IMR-90 (cell line): ENCODE measurements around the gene MSI2. TPM values are rescaled to one million over a fixed set of nuclear protein-coding genes. Genes with fewer than 3 reads are reported as not detected.

ENCODE experiments used
- ATAC-seq: fragments of 200-7000 bp; cut with Tn5 transposase; 2 replicates; pipeline ENCODE4 v1.9.1; 2020; ENCODE audit warnings: low read depth, mild to moderate bottlenecking, moderate library complexity
- BruUV-seq: library from RNA; stranded (reverse); fragments of 400-500 nt; replicated peaks from 2 replicates; lab custom pipeline; 2021; lab: Mats Ljungman, UMichigan
- CTCF ChIA-PET: fragments of 300-600 bp; formaldehyde crosslinking; extraction: SDS; loops from one replicate; lab custom pipeline; 2021; ENCODE audit warnings: antibody characterized with exemption; lab: Yijun Ruan, JAX
- POLR2A ChIA-PET: fragments of 300-600 bp; sonication (Branson Sonifier 250); formaldehyde crosslinking; loops from one replicate; lab custom pipeline; 2022; ENCODE audit warnings: antibody characterized with exemption; ENCODE audit not compliant: unreplicated experiment; lab: Charles Lee
- DNase-seq: peaks from one replicate; pipeline ENCODE4 v3.0.0; 2013
- H2AFZ ChIP-seq: replicated peaks from 2 replicates; pipeline ENCODE3; 2013; ENCODE audit warnings: low read length, mild to moderate bottlenecking; ENCODE audit not compliant: poor library complexity
- H2AK5ac ChIP-seq: 2 replicates; pipeline ENCODE4 v1.6.1; 2013; ENCODE audit warnings: low read depth, low read length, inconsistent platforms
- H2AK9ac ChIP-seq: replicated peaks from 2 replicates; pipeline ENCODE3; 2013; ENCODE audit warnings: mild to moderate bottlenecking, low read depth, low read length, moderate library complexity; ENCODE audit not compliant: poor library complexity
- H2BK120ac ChIP-seq: 2 replicates; pipeline ENCODE4 v1.6.1; 2013; ENCODE audit warnings: low read depth, low read length, inconsistent platforms
- H2BK15ac ChIP-seq: 3 replicates; pipeline ENCODE4 v1.6.1; 2013; ENCODE audit warnings: low read depth, low read length, inconsistent platforms
- H2BK20ac ChIP-seq: 2 replicates; pipeline ENCODE4 v1.6.1; 2013; ENCODE audit warnings: low read depth, mild to moderate bottlenecking, inconsistent platforms, low read length, moderate library complexity
- H2BK5ac ChIP-seq: 2 replicates; pipeline ENCODE4 v1.6.1; 2013; ENCODE audit warnings: mild to moderate bottlenecking, low read depth, low read length, inconsistent platforms; ENCODE audit not compliant: poor library complexity, severe bottlenecking
- H3K14ac ChIP-seq: replicated peaks from 2 replicates; pipeline ENCODE4 v1.6.1; 2013; ENCODE audit warnings: low read depth, low read length, inconsistent platforms
- H3K18ac ChIP-seq: 2 replicates; pipeline ENCODE4 v1.6.1; 2013; ENCODE audit warnings: low read depth, low read length, control low read depth
- H3K23ac ChIP-seq: 2 replicates; pipeline ENCODE4 v1.6.1; 2013; ENCODE audit warnings: low read depth, low read length, inconsistent platforms
- H3K27ac ChIP-seq: 2 replicates; pipeline ENCODE4 v1.5.1; 2013; ENCODE audit warnings: mild to moderate bottlenecking, control low read depth, low read length; ENCODE audit not compliant: insufficient read depth
- H3K27me3 ChIP-seq: 2 replicates; pipeline ENCODE4 v1.6.1; 2013; ENCODE audit warnings: low read length; ENCODE audit not compliant: control insufficient read depth, insufficient read depth
- H3K36me3 ChIP-seq: 2 replicates; pipeline ENCODE4 v1.6.1; 2013; ENCODE audit warnings: low read length, mixed read lengths; ENCODE audit not compliant: control insufficient read depth, insufficient read depth
- H3K4ac ChIP-seq: 2 replicates; pipeline ENCODE4 v1.6.1; 2013; ENCODE audit warnings: low read depth, low read length, inconsistent platforms
- H3K4me1 ChIP-seq: 2 replicates; pipeline ENCODE4 v1.6.1; 2013; ENCODE audit warnings: low read length, mixed read lengths; ENCODE audit not compliant: control insufficient read depth, insufficient read depth
- H3K4me2 ChIP-seq: 2 replicates; pipeline ENCODE4 v1.6.1; 2013; ENCODE audit warnings: low read depth, mild to moderate bottlenecking, control low read depth, low read length, moderate library complexity
- H3K4me3 ChIP-seq: 2 replicates; pipeline ENCODE4 v1.5.1; 2013; ENCODE audit warnings: low read depth, mild to moderate bottlenecking, control low read depth, low read length, moderate library complexity; ENCODE audit not compliant: insufficient read depth
- H3K56ac ChIP-seq: 2 replicates; pipeline ENCODE4 v1.6.1; 2013; ENCODE audit warnings: low read length, inconsistent platforms; ENCODE audit not compliant: insufficient read depth; ENCODE audit errors: extremely low read depth
- H3K79me1 ChIP-seq, 2 experiments: 2 replicates each; pipeline ENCODE4 v1.6.1; 2013; ENCODE audit warnings: low read length in 2 of 2, inconsistent platforms in 1 of 2, low read depth in 1 of 2
- H3K9ac ChIP-seq: 2 replicates; pipeline ENCODE4 v1.6.1; 2013; ENCODE audit warnings: low read depth, low read length, control low read depth
- H3K9me1 ChIP-seq: 2 replicates; pipeline ENCODE4 v1.6.1; 2013; ENCODE audit warnings: low read length, inconsistent platforms; ENCODE audit not compliant: insufficient read depth
- H3K9me3 ChIP-seq: 2 replicates; pipeline ENCODE4 v1.6.1; 2013; ENCODE audit warnings: low read length; ENCODE audit not compliant: control insufficient read depth, insufficient read depth
- H4K20me1 ChIP-seq: 2 replicates; pipeline ENCODE4 v1.6.1; 2013; ENCODE audit warnings: low read length, inconsistent platforms; ENCODE audit not compliant: insufficient read depth
- H4K5ac ChIP-seq: 2 replicates; pipeline ENCODE4 v1.6.1; 2013; ENCODE audit warnings: mild to moderate bottlenecking, low read depth, low read length, control low read depth
- H4K8ac ChIP-seq, 2 experiments: 2 replicates each; pipeline ENCODE4 v1.6.1; 2013; ENCODE audit warnings: low read depth in 2 of 2, low read length in 2 of 2, control low read depth in 1 of 2, inconsistent platforms in 1 of 2
- H4K91ac ChIP-seq: 2 replicates; pipeline ENCODE4 v1.6.1; 2013; ENCODE audit warnings: low read depth, low read length, inconsistent platforms; ENCODE audit not compliant: insufficient read depth
- CEBPB ChIP-seq: IDR thresholded peaks from 2 replicates; pipeline ENCODE4 v1.6.1; 2012; ENCODE audit warnings: low read depth, low read length, improper control_type of control experiment
- CHD1 ChIP-seq: IDR thresholded peaks from 2 replicates; pipeline ENCODE4 v1.6.1; 2012; ENCODE audit warnings: low read depth, low read length, improper control_type of control experiment
- ELK1 ChIP-seq: fragments of 150-350 bp; IDR thresholded peaks from 2 replicates; pipeline ENCODE4 v1.6.1; 2016; ENCODE audit warnings: low read depth, mild to moderate bottlenecking, low read length, moderate library complexity, borderline replicate concordance
- FOS ChIP-seq: fragments of 150-350 bp; IDR thresholded peaks from 2 replicates; pipeline ENCODE4 v1.6.1; 2016; ENCODE audit warnings: low read depth, low read length
- MAFK ChIP-seq: IDR thresholded peaks from 2 replicates; pipeline ENCODE4 v1.6.1; 2012; ENCODE audit warnings: low read depth, low read length, improper control_type of control experiment
- RAD21 ChIP-seq: IDR thresholded peaks from 2 replicates; pipeline ENCODE4 v1.6.1; 2012; ENCODE audit warnings: low read length, improper control_type of control experiment
- RCOR1 ChIP-seq: IDR thresholded peaks from 2 replicates; pipeline ENCODE4 v1.6.1; 2012; ENCODE audit warnings: mild to moderate bottlenecking, low read length, improper control_type of control experiment; ENCODE audit not compliant: insufficient replicate concordance
- RFX5 ChIP-seq: IDR thresholded peaks from 2 replicates; pipeline ENCODE4 v1.8.0; 2012; ENCODE audit warnings: low read depth, mild to moderate bottlenecking, low read length, moderate library complexity
- SMC3 ChIP-seq: fragments of 150-350 bp; IDR thresholded peaks from 2 replicates; pipeline ENCODE4 v1.6.1; 2016; ENCODE audit warnings: low read depth, mild to moderate bottlenecking, antibody characterized with exemption, low read length, moderate library complexity
- WGBS, 2 experiments: methylation state at CpG; one replicate each; pipeline versions ENCODE4 v1.1.5 to v1.1.7; 2013; ENCODE audit warnings: missing lambda C conversion rate in 2 of 2; ENCODE audit not compliant: insufficient read length in 1 of 2; ENCODE audit errors: extremely low coverage in 2 of 2; 5-methylcytosine and 5-hydroxymethylcytosine counted together
- dilution Hi-C: fragments of 300-500 bp; cut with HindIII; formaldehyde crosslinking; loops from one replicate; pipeline ENCODE4 v1.14.3; 2018; ENCODE audit warnings: low sequenced_read_pairs; ENCODE audit not compliant: unreplicated experiment
- in situ Hi-C: fragments of 300-500 bp; cut with MboI; formaldehyde crosslinking; loops from 3 replicates; pipeline ENCODE4 v1.14.3; 2019; ENCODE audit warnings: low sequenced_read_pairs, inconsistent platforms, mixed read lengths
- intact Hi-C: fragments of 100-400 bp; cut with micrococcal nuclease; formaldehyde crosslinking; loops from 2 replicates; pipeline ENCODE4 v1.10.0; 2022
- polyA plus RNA-seq, 3 experiments: library from polyadenylated mRNA; depleted of rRNA; stranded (reverse); fragments of >200 nt; gene quantifications; 2 replicates each; pipeline ENCODE4 v1.2.3, GENCODE V29; 2012; ENCODE audit warnings: low replicate concordance in 1 of 3
- total RNA-seq: library from RNA; depleted of rRNA; stranded (reverse); fragments of >200 nt; gene quantifications from 2 replicates; pipeline ENCODE4 v1.2.3, GENCODE V29; 2012
- TF ChIP-seq, protein P1 (sequence below): fragments of 150-350 bp; IDR thresholded peaks from 2 replicates; pipeline ENCODE4 v1.6.1; 2017; ENCODE audit warnings: mild to moderate bottlenecking, antibody characterized with exemption, low read length, low read depth

Gene MSI2
- total and polyA plus RNA-seq, 2 of the 4 experiments (the other 2 are of a cell fraction) = 13.0 to 16.0 TPM

GRCh38 chr17:57327176-57327970 is 71.0 kb downstream of the MSI2 start (continued):
- TF ChIP-seq, protein P1, sequence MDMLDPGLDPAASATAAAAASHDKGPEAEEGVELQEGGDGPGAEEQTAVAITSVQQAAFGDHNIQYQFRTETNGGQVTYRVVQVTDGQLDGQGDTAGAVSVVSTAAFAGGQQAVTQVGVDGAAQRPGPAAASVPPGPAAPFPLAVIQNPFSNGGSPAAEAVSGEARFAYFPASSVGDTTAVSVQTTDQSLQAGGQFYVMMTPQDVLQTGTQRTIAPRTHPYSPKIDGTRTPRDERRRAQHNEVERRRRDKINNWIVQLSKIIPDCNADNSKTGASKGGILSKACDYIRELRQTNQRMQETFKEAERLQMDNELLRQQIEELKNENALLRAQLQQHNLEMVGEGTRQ = no peak

DNA sequence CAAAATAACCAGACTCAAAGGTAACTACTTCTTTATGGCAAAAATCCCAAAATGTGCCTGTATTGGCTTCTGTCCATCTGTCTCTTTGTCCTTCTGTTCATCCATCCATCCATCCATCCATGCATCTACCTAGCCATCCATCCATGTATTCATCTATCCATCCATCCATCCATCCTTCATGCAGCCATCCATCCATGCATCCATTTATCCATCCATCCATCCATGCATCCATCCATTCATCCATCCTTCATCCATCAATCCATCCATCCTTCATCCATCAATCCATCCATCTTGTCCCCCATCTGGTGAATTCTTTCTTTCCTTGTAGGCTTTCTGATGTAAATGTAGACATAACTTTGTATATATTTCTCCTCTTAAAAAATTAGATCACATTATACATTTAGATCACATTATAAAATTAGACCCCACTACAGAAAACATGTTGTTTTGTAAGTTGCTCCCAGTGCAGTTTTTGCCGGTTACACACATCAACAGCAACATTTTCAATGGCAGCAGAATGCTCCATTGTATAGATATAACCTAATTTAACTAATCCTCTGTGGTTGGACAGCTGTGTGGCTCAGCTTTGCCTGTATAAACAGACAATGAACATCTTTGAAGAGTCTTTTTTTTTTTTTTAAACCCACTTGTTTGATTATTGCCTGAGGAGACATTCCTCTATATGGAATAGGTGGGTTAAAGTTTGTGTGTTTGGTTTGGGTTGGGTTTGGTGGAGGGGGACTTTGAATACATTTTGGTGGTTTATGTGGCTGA is 72.0 kb downstream of the MSI2 start:
- no peaks in the 10 kb centered on the region for H3K27me3 ChIP-seq
- no TSS peak for BruUV-seq
- H3K9me3 ChIP-seq = no peaks in the 10 kb centered on the region
- no peak overlapping the region for H2BK15ac ChIP-seq
- peaks cover 0 to 12% of the 10 kb centered on the region in 2 experiments; a peak in 3 of 4 replicates for H3K79me1 ChIP-seq
- H3K4me2 ChIP-seq = no peak overlapping the region
- no peak overlapping the region for H2AK9ac ChIP-seq
- no peak overlapping the region for H4K8ac ChIP-seq
- no peak overlapping the region for H2BK20ac ChIP-seq
- H3K14ac ChIP-seq = no peak overlapping the region
- CTCF ChIA-PET = no interaction called here
- H2BK120ac ChIP-seq = no peak overlapping the region
- TF ChIP-seq SMC3 = no peak
- no peak for TF ChIP-seq RCOR1
- TF ChIP-seq CEBPB = no peak
- no peak for TF ChIP-seq MAFK
- no peak for TF ChIP-seq ELK1
- TF ChIP-seq RFX5 = no peak
- TF ChIP-seq FOS = no peak
- no peak for TF ChIP-seq RAD21
- no peak for TF ChIP-seq CHD1
- in situ Hi-C loops = no loop called here
- peak; percentile 49; the same call in 1 of the 2 replicates for ATAC-seq
- H3K23ac ChIP-seq = no peak overlapping the region
- peaks cover 6% of the 10 kb centered on the region; the same call in 1 of the 2 replicates for H3K9me1 ChIP-seq
- no peak overlapping the region for H2AK5ac ChIP-seq
- H4K91ac ChIP-seq = no peak overlapping the region
- no peak overlapping the region for H3K9ac ChIP-seq
- POLR2A ChIA-PET = no interaction called here
- H3K4me3 ChIP-seq = no peak overlapping the region
- peak; percentile 48 for DNase-seq
- H2AFZ ChIP-seq = no peak overlapping the region
- H3K27ac ChIP-seq = no peak overlapping the region
- H4K5ac ChIP-seq = no peak overlapping the region
- no CpG with 5 or more reads among the region's 1 CpG for WGBS, 2 experiments
- intact Hi-C loops = no loop called here
- 0 out of 2 replicates have a peak, but pooled peaks cover 2% of the 10 kb centered on the region for H3K4me1 ChIP-seq
- H3K56ac ChIP-seq = no peak overlapping the region
- H2BK5ac ChIP-seq = no peak overlapping the region
- peaks cover 2% of the 10 kb centered on the region; the same call in 1 of the 2 replicates for H3K36me3 ChIP-seq
- H3K4ac ChIP-seq = no peak overlapping the region
- H4K20me1 ChIP-seq = peaks cover 5% of the 10 kb centered on the region; the same call in 1 of the 2 replicates
- no peak overlapping the region for H3K18ac ChIP-seq
- dilution Hi-C loops = no loop called here
